ENCODE measurements around the gene CCDC124.

Gene CCDC124

GRCh38 chr19:17953316-17953801 lies 20.5 kb downstream of the CCDC124 start:
- DNase-seq (ENCODE audit: low read depth in 2 of 2) = no peak

GRCh38 chr19:17953869-17954268 lies 21.1 kb downstream of the CCDC124 start:
- no peak for DNase-seq (ENCODE audit: low read depth in 2 of 2)

- no peak for DNase-seq (ENCODE audit: low read depth in 2 of 2)
Measured at GRCh38 chr19:17954401-17954800, 21.6 kb downstream of the CCDC124 start.

GRCh38 chr19:17957149-17957849 lies 24.5 kb downstream of the CCDC124 start:
- no peak for DNase-seq (ENCODE audit: low read depth in 2 of 2)

GRCh38 chr19:17957885-17958284 lies 25.1 kb downstream of the CCDC124 start:
- no peak for DNase-seq (ENCODE audit: low read depth in 2 of 2)

- DNase-seq (ENCODE audit: low read depth in 2 of 2) = no peak
Measured at GRCh38 chr19:17963936-17964691, 31.3 kb downstream of the CCDC124 start.

- no peak for DNase-seq (ENCODE audit: low read depth in 2 of 2)
Measured at GRCh38 chr19:17965370-17966128, 32.7 kb downstream of the CCDC124 start.

GRCh38 chr19:17966129-17966483 lies 33.3 kb downstream of the CCDC124 start:
- DNase-seq (ENCODE audit: low read depth in 2 of 2) = no peak

GRCh38 chr19:17966550-17967256 lies 33.9 kb downstream of the CCDC124 start, which contains the start of gene KCNN1:
Gene KCNN1 (plus strand): TSS chr19:17967107. CDS start chr19:17973889, 6,782 bp downstream.
- no peak for DNase-seq (ENCODE audit: low read depth in 2 of 2)

GRCh38 chr19:17967257-17968051 lies 34.6 kb downstream of the CCDC124 start:
- DNase-seq (ENCODE audit: low read depth in 2 of 2) = no peak

- no peak for DNase-seq (ENCODE audit: low read depth in 2 of 2)
Measured at GRCh38 chr19:17968362-17968761, 35.5 kb downstream of the CCDC124 start.

GRCh38 chr19:17969096-17969792 lies 36.4 kb downstream of the CCDC124 start:
- no peak for DNase-seq (ENCODE audit: low read depth in 2 of 2)

- DNase-seq (ENCODE audit: low read depth in 2 of 2) = no peak
Measured at GRCh38 chr19:17972230-17972629, 39.4 kb downstream of the CCDC124 start.

- DNase-seq (ENCODE audit: low read depth in 2 of 2) = no peak
Measured at GRCh38 chr19:17973759-17974158, 40.9 kb downstream of the CCDC124 start.

GRCh38 chr19:17974551-17974950 lies 41.7 kb downstream of the CCDC124 start:
- DNase-seq (ENCODE audit: low read depth in 2 of 2) = no peak

GRCh38 chr19:17975032-17975431 lies 42.2 kb downstream of the CCDC124 start:
- no peak for DNase-seq (ENCODE audit: low read depth in 2 of 2)

GRCh38 chr19:17977021-17977420 lies 44.2 kb downstream of the CCDC124 start:
- no peak for DNase-seq (ENCODE audit: low read depth in 2 of 2)

GRCh38 chr19:17977488-17977887 lies 44.7 kb downstream of the CCDC124 start:
- DNase-seq (ENCODE audit: low read depth in 2 of 2) = no peak

- DNase-seq (ENCODE audit: low read depth in 2 of 2) = no peak
Measured at GRCh38 chr19:17981611-17982010, 48.8 kb downstream of the CCDC124 start.

- DNase-seq (ENCODE audit: low read depth in 2 of 2) = no peak
Measured at GRCh38 chr19:17982430-17982829, 49.6 kb downstream of the CCDC124 start.
